SK-N-SH (cell line): ENCODE results near the gene STAM2. TPM values are rescaled to one million over a fixed set of nuclear protein-coding genes. Genes with fewer than 3 reads are reported as not detected.

ENCODE experiments used
- CTCF ChIA-PET: fragments of 300-600, 350-600 bp; formaldehyde crosslinking; extraction: SDS; loops from one replicate; lab custom pipeline; 2021; lab: Yijun Ruan, JAX
- POLR2A ChIA-PET: fragments of 350-600 bp; sonication (Branson Sonifier 250); formaldehyde crosslinking; extraction: SDS; loops from one replicate; lab custom pipeline; 2020; ENCODE audit warnings: antibody characterized with exemption, inconsistent platforms; lab: Yijun Ruan, JAX
- DNase-seq: peaks from one replicate; pipeline ENCODE4 v3.0.0; 2012
- H2AFZ ChIP-seq: fragments of 200-600 bp; sonication (generic); 2 replicates; pipeline ENCODE4 v1.8.1; 2016; ENCODE audit warnings: antibody characterized with exemption, mild to moderate bottlenecking, low read depth
- H3F3A ChIP-seq: fragments of 200-600 bp; sonication (generic); replicated peaks from 2 replicates; pipeline ENCODE3; 2016; ENCODE audit warnings: antibody characterized with exemption, mild to moderate bottlenecking; ENCODE audit not compliant: insufficient read depth
- H3K27ac ChIP-seq, 2 experiments: fragments of 200-500 bp in 1 of 2; fragments of 200-600 bp in 1 of 2; sonication (Bioruptor generic) in 1 of 2; sonication (generic), shearing (Covaris generic) in 1 of 2; 2 replicates each; pipeline versions ENCODE4 v1.5.1 to v1.6.1; 2014 to 2016; ENCODE audit warnings: low read depth in 2 of 2, inconsistent platforms in 1 of 2, low read length in 1 of 2, mild to moderate bottlenecking in 1 of 2, mixed read lengths in 1 of 2
- H3K27me3 ChIP-seq: fragments of 200-600 bp; sonication (generic), shearing (Covaris generic); 2 replicates; pipeline ENCODE4 v1.6.1; 2016; ENCODE audit warnings: mixed run types; ENCODE audit not compliant: insufficient read depth
- H3K36me3 ChIP-seq, 2 experiments: fragments of 200-500 bp in 1 of 2; fragments of 200-600 bp in 1 of 2; sonication (Bioruptor generic) in 1 of 2; sonication (generic) in 1 of 2; replicated peaks in 1 of 2; 2 replicates each; pipeline versions ENCODE3 to v1.5.1; 2014 to 2016; ENCODE audit warnings: low read length in 1 of 2, mild to moderate bottlenecking in 1 of 2; ENCODE audit not compliant: insufficient read depth in 2 of 2, control insufficient read depth in 1 of 2
- H3K4me1 ChIP-seq, 2 experiments: fragments of 200-500 bp in 1 of 2; fragments of 200-600 bp in 1 of 2; sonication (Bioruptor generic) in 1 of 2; sonication (generic), shearing (Covaris generic) in 1 of 2; 2 replicates each; pipeline versions ENCODE4 v1.5.1 to v1.6.1; 2014 to 2016; ENCODE audit warnings: low read depth in 1 of 2, low read length in 1 of 2, mixed run types in 1 of 2; ENCODE audit not compliant: insufficient read depth in 2 of 2, control insufficient read depth in 1 of 2
- H3K4me2 ChIP-seq: fragments of 200-600 bp; sonication (generic), shearing (Covaris generic); 2 replicates; pipeline ENCODE4 v1.6.1; 2017; ENCODE audit warnings: mixed run types
- H3K4me3 ChIP-seq, 2 experiments: fragments of 200-500 bp in 1 of 2; fragments of 200-600 bp in 1 of 2; sonication (Bioruptor generic) in 1 of 2; sonication (generic), shearing (Covaris generic) in 1 of 2; 2 replicates each; pipeline versions ENCODE4 v1.5.1 to v1.8.1; 2014 to 2016; ENCODE audit warnings: low read depth in 2 of 2, inconsistent platforms in 1 of 2, low read length in 1 of 2, mild to moderate bottlenecking in 1 of 2, mixed read lengths in 1 of 2, moderate library complexity in 1 of 2
- H3K79me2 ChIP-seq: fragments of 200-600 bp; sonication (generic); 2 replicates; pipeline ENCODE4 v1.8.1; 2017; ENCODE audit warnings: mild to moderate bottlenecking; ENCODE audit not compliant: insufficient read depth
- H3K9ac ChIP-seq: fragments of 200-600 bp; sonication (generic); 2 replicates; pipeline ENCODE4 v1.6.1; 2017; ENCODE audit warnings: mixed run types
- H3K9me2 ChIP-seq: fragments of 200-600 bp; sonication (generic); 2 replicates; pipeline ENCODE4 v1.6.1; 2017; ENCODE audit warnings: mixed run types
- H3K9me3 ChIP-seq: fragments of 200-600 bp; sonication (generic); 2 replicates; pipeline ENCODE4 v1.6.1; 2017; ENCODE audit warnings: mixed run types, mild to moderate bottlenecking, moderate library complexity
- H4K20me1 ChIP-seq: fragments of 200-600 bp; sonication (generic); 2 replicates; pipeline ENCODE4 v1.6.1; 2017; ENCODE audit warnings: mild to moderate bottlenecking, mixed run types; ENCODE audit not compliant: insufficient read depth
- CHD2 ChIP-seq: fragments of 150-350 bp; IDR thresholded peaks from 2 replicates; pipeline ENCODE4 v1.6.1; 2018; ENCODE audit warnings: low read length; ENCODE audit not compliant: partially characterized antibody
- EP300 ChIP-seq, 2 experiments: IDR thresholded peaks; 2 replicates each; pipeline versions ENCODE4 v1.4.0 to v1.6.1; 2012; ENCODE audit warnings: borderline replicate concordance in 1 of 2, low read depth in 1 of 2, low read length in 1 of 2
- FOXJ3 ChIP-seq: sonication (generic); formaldehyde crosslinking; IDR thresholded peaks from 2 replicates; pipeline ENCODE4 v1.5.1; 2020; ENCODE audit warnings: mild to moderate bottlenecking, missing genetic modification reagents
- GABPA ChIP-seq: IDR thresholded peaks from 2 replicates; pipeline ENCODE4 v1.4.0; 2012; ENCODE audit warnings: low read depth, mild to moderate bottlenecking
- IRF3 ChIP-seq: fragments of 150-350 bp; IDR thresholded peaks from 2 replicates; pipeline ENCODE4 v1.6.1; 2016; ENCODE audit warnings: mild to moderate bottlenecking, low read depth, low read length
- NFIC ChIP-seq: IDR thresholded peaks from 2 replicates; pipeline ENCODE4 v1.4.0; 2012; ENCODE audit warnings: borderline replicate concordance
- RFX5 ChIP-seq: IDR thresholded peaks from 2 replicates; pipeline ENCODE4 v1.6.1; 2012; ENCODE audit warnings: mild to moderate bottlenecking, improper control_type of control experiment, low read length
- TAF1 ChIP-seq: IDR thresholded peaks from 2 replicates; pipeline ENCODE4 v1.6.1; 2012; ENCODE audit warnings: low read depth, mild to moderate bottlenecking, low read length, moderate library complexity, borderline replicate concordance
- TCF12 ChIP-seq: IDR thresholded peaks from 2 replicates; pipeline ENCODE4 v1.4.0; 2012
- USF1 ChIP-seq: IDR thresholded peaks from 2 replicates; pipeline ENCODE4 v1.4.0; 2012; ENCODE audit warnings: low read depth, borderline replicate concordance
- WGBS: methylation state at CpG from one replicate; pipeline ENCODE4 v1.1.6; 2017; ENCODE audit warnings: low lambda C conversion rate; 5-methylcytosine and 5-hydroxymethylcytosine counted together
- polyA plus RNA-seq, 3 experiments: library from polyadenylated mRNA; depleted of rRNA; stranded (reverse); fragments of >200 nt; gene quantifications; 2 replicates each; pipeline ENCODE4 v1.2.3, GENCODE V29; 2012
- TF ChIP-seq, protein P1 (sequence below): fragments of 150-350 bp; IDR thresholded peaks from 2 replicates; pipeline ENCODE4 v1.6.1; 2017; ENCODE audit warnings: antibody characterized with exemption, low read length, low read depth, borderline replicate concordance

Gene STAM2
- polyA plus RNA-seq, 1 of the 3 experiments (the other 2 are of a cell fraction): 6.9 TPM

DNA sequence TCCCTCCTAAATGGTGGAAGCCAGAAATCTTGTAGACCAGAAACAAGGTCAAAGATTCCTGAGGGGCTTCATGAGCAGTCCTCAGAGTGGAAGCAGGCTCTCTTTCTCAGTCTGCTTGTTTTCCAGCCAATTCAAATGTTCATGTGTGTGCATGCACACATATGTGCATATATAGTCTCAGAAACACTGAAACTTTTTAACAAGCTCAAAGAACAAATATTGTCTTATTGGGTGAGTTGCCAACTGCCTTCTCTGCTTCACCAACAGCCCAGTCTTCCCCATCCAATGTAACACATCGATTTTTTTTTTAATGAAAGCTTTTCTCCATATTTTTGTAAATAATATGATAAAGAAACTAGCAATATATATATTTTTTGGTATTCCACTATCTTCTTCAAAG, 80.4 kb downstream of the STAM2 start:
- WGBS: 13% methylated on average over 1 of the region's 1 CpG
- no peaks in the 10 kb centered on the region for H4K20me1 ChIP-seq

GRCh38 chr2:152094014-152094413, 81.5 kb downstream of the STAM2 start:
- DNase-seq: no peak
- no peak overlapping the region for H3K27ac ChIP-seq
- H3K36me3 ChIP-seq: no peaks in the 10 kb centered on the region
- CTCF ChIA-PET: interaction anchor here (1.2 kb wide), 1 partner anchor 57 kb away, joined by 4 read pairs; no protein-coding TSS in a partner anchor
- TF ChIP-seq GABPA: no peak
- no peak for TF ChIP-seq FOXJ3 (CRISPR knock-in tag)
- POLR2A ChIA-PET: no interaction called here
- H3K9me2 ChIP-seq: no peaks in the 10 kb centered on the region
- H3K27me3 ChIP-seq: peaks cover 19% of the 10 kb centered on the region
- no peaks in the 10 kb centered on the region for H3K9me3 ChIP-seq
- H3K79me2 ChIP-seq: no peaks in the 10 kb centered on the region
- no peak overlapping the region for H3K4me3 ChIP-seq
- H3K9ac ChIP-seq: no peak overlapping the region
- H3F3A ChIP-seq: peaks cover 5% of the 10 kb centered on the region
- peaks cover 0 to 16% of the 10 kb centered on the region in 2 experiments; a peak in 2 of 4 replicates for H3K4me1 ChIP-seq
- no peak overlapping the region for H3K4me2 ChIP-seq
- H4K20me1 ChIP-seq: no peaks in the 10 kb centered on the region
- 68% methylated on average over 2 of the region's 2 CpGs for WGBS
- no peak overlapping the region for H2AFZ ChIP-seq

More for the DNA sequence above, 80.4 kb downstream of the STAM2 start:
- H3K9ac ChIP-seq: no peak overlapping the region
- H3K4me2 ChIP-seq: no peak overlapping the region
- CTCF ChIA-PET: interaction anchor here (1.1 kb wide), 1 partner anchor 69 kb away, joined by 3 read pairs; no protein-coding TSS in a partner anchor
- H3F3A ChIP-seq: peaks cover 5% of the 10 kb centered on the region
- TF ChIP-seq, protein P1, sequence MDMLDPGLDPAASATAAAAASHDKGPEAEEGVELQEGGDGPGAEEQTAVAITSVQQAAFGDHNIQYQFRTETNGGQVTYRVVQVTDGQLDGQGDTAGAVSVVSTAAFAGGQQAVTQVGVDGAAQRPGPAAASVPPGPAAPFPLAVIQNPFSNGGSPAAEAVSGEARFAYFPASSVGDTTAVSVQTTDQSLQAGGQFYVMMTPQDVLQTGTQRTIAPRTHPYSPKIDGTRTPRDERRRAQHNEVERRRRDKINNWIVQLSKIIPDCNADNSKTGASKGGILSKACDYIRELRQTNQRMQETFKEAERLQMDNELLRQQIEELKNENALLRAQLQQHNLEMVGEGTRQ: no peak
- TF ChIP-seq EP300 (IDR thresholded peaks at IDR 0.05; ENCODE audit: borderline replicate concordance in 1 of 2, low read depth in 1 of 2, low read length in 1 of 2): no peak
- no peak for TF ChIP-seq CHD2
- TF ChIP-seq RFX5: no peak
- no peak for TF ChIP-seq TCF12
- no peak for TF ChIP-seq IRF3
- no peak for TF ChIP-seq USF1
- TF ChIP-seq NFIC: no peak
- TF ChIP-seq TAF1: no peak
- no peak overlapping the region for H3K4me3 ChIP-seq
- peaks cover 0 to 20% of the 10 kb centered on the region in 2 experiments; a peak in 2 of 4 replicates for H3K4me1 ChIP-seq
- H3K27ac ChIP-seq: no peak overlapping the region
- POLR2A ChIA-PET: no interaction called here
- no peaks in the 10 kb centered on the region for H3K79me2 ChIP-seq
- no peaks in the 10 kb centered on the region for H3K36me3 ChIP-seq
- peaks cover 30% of the 10 kb centered on the region for H3K27me3 ChIP-seq
- H2AFZ ChIP-seq: no peak overlapping the region
- no peaks in the 10 kb centered on the region for H3K9me2 ChIP-seq
- no peaks in the 10 kb centered on the region for H3K9me3 ChIP-seq
- no peak for DNase-seq
